GOT3 (cell line): ENCODE results near the gene TJAP1.
A peak's percentile ranks its signal among the peaks of the same experiment; 100 is the strongest.
"Not testable (repeated sequence)": the region's sequence is repeated elsewhere in the genome, so short reads cannot be mapped to it uniquely, and the experiment has no call there.

Experiments used
- DNase-seq: peaks from one replicate; lab custom pipeline; 2025; ENCODE audit warnings: mixed read lengths; lab: John Stamatoyannopoulos, UW

Gene TJAP1

GRCh38 chr6:43453831-43454230 lies 23.5 kb upstream of the TJAP1 start:
- no peak for DNase-seq

- DNase-seq, result peak; percentile 31
Measured at GRCh38 chr6:43454290-43454695, 23.1 kb upstream of the TJAP1 start.

- no peak for DNase-seq
Measured at GRCh38 chr6:43454696-43455530, 22.5 kb upstream of the TJAP1 start.

- no peak for DNase-seq
Measured at GRCh38 chr6:43455531-43456428, 21.6 kb upstream of the TJAP1 start, which contains the start of gene DLK2. Gene DLK2 (minus strand): TSS chr6:43455548. CDS start chr6:43454825, 723 bp downstream.

GRCh38 chr6:43457643-43458042 lies 19.7 kb upstream of the TJAP1 start:
- DNase-seq, result no peak

- not testable (repeated sequence) for DNase-seq
Measured at GRCh38 chr6:43458154-43458553, 19.2 kb upstream of the TJAP1 start.

- DNase-seq, result no peak
Measured at GRCh38 chr6:43459535-43459934, 17.8 kb upstream of the TJAP1 start.

- DNase-seq, result no peak
Measured at GRCh38 chr6:43460032-43460431, 17.3 kb upstream of the TJAP1 start.

- no peak for DNase-seq
Measured at GRCh38 chr6:43461936-43462335, 15.4 kb upstream of the TJAP1 start.

- no peak for DNase-seq
Measured at GRCh38 chr6:43464337-43464736, 13.0 kb upstream of the TJAP1 start.

GRCh38 chr6:43465948-43466347 lies 11.4 kb upstream of the TJAP1 start:
- DNase-seq, result no peak

GRCh38 chr6:43467265-43467664 lies 10.1 kb upstream of the TJAP1 start:
- DNase-seq, result not testable (repeated sequence)

- no peak for DNase-seq
Measured at GRCh38 chr6:43467752-43468151, 9.6 kb upstream of the TJAP1 start.

- no peak for DNase-seq
Measured at GRCh38 chr6:43468240-43468639, 9.1 kb upstream of the TJAP1 start.

- DNase-seq, result no peak
Measured at GRCh38 chr6:43468748-43469681, 8.4 kb upstream of the TJAP1 start.

- no peak for DNase-seq
Measured at GRCh38 chr6:43469947-43470346, 7.4 kb upstream of the TJAP1 start.

- no peak for DNase-seq
Measured at GRCh38 chr6:43471399-43471798, 6.0 kb upstream of the TJAP1 start.

- DNase-seq, result no peak
Measured at GRCh38 chr6:43472515-43472914, 4.9 kb upstream of the TJAP1 start.

- DNase-seq, result no peak
Measured at GRCh38 chr6:43475516-43475915, 1.9 kb upstream of the TJAP1 start.

- DNase-seq, result no peak
Measured at GRCh38 chr6:43476746-43477145, 624 bp upstream of the TJAP1 start.

- no peak for DNase-seq
Measured at GRCh38 chr6:43478008-43478372, 620 bp downstream of the TJAP1 start.

GRCh38 chr6:43481075-43481474 lies 3.7 kb downstream of the TJAP1 start:
- DNase-seq, result no peak
